Measurements from ENCODE around the gene SESTD1. TPM values are rescaled to one million over a fixed set of nuclear protein-coding genes. Genes with fewer than 3 reads are reported as not detected.

The SESTD1 gene
- total and polyA plus RNA-seq, 9 of the 15 experiments (the other 6 are each of a cell fraction or from before 2014, with no cell fraction given): 0.32 to 5.6 (median 2.1) TPM

- Histone ChIP-seq H3K9me1 (ENCODE audit: control insufficient read depth, insufficient read depth, low read length) (no peaks in the 10 kb centered on the region), H2AFZ (ENCODE audit: low read depth, low read length) (no peak overlapping the region), H3K4me1 (replicated peaks in 1 of 2; ENCODE audit: control insufficient read depth in 2 of 2, insufficient read depth in 2 of 2, low read length in 2 of 2) (no peaks in the 10 kb centered on the region), H4K20me1 (replicated peaks; ENCODE audit: control insufficient read depth, insufficient read depth, low read length) (no peaks in the 10 kb centered on the region), H3K79me2 (ENCODE audit: control insufficient read depth, insufficient read depth, low read length) (no peaks in the 10 kb centered on the region), H3K9me3 (replicated peaks; ENCODE audit: control insufficient read depth, insufficient read depth, low read depth, low read length) (no peaks in the 10 kb centered on the region), H3K27ac (ENCODE audit: extremely low read depth, low read depth, low read length) (no peak overlapping the region), H3K27me3 (ENCODE audit: control insufficient read depth in 2 of 2, insufficient read depth in 2 of 2, low read length in 2 of 2) (no peaks in the 10 kb centered on the region), H3K36me3 (ENCODE audit: control insufficient read depth, insufficient read depth, low read length) (no peaks in the 10 kb centered on the region), H3K9ac (ENCODE audit: insufficient read depth in 1 of 2, low read depth in 2 of 2, low read length in 2 of 2) (no peak overlapping the region), H3K4me3 (no peak overlapping the region), H3K4me2 (ENCODE audit: insufficient read depth, low read length) (no peak overlapping the region)
- BruUV-seq (replicated peaks): no TSS peak
- in situ Hi-C loops (cut with MboI): no loop called here
- 0% methylated on average over 5 of the region's 5 CpGs for WGBS (ENCODE audit: insufficient coverage, low coverage, missing lambda C conversion rate)
- CTCF ChIA-PET (ENCODE audit: low intra/inter-chr PET ratio): no interaction called here
- ATAC-seq (no peak), DNase-seq (ENCODE audit: extremely low read depth in 1 of 4, low spot score in 3 of 4) (no peak), FAIRE-seq (no peak)
- intact Hi-C loops (cut with micrococcal nuclease): no loop called here
- POLR2A ChIA-PET: no interaction called here
- TF ChIP-seq ZNF75A (CRISPR knock-in tag; IDR thresholded peaks at IDR 0.05) (no peak), THRA (IDR thresholded peaks at IDR 0.05) (no peak), ZNF143 (CRISPR knock-in tag; IDR thresholded peaks at IDR 0.05) (no peak), SP2 (IDR thresholded peaks at IDR 0.05; ENCODE audit: extremely low read depth, low read depth, low read length, poor library complexity, severe bottlenecking) (no peak), BRF1 (IDR thresholded peaks at IDR 0.05; ENCODE audit: borderline replicate concordance, extremely low read depth, insufficient read length) (no peak), ZNF318 (IDR thresholded peaks at IDR 0.05; ENCODE audit: borderline replicate concordance in 1 of 2, low read depth in 1 of 2) (no peak), PREB (CRISPR knock-in tag; IDR thresholded peaks at IDR 0.05) (no peak), SMAD1 (IDR thresholded peaks at IDR 0.05; ENCODE audit: low read depth, low read length, partially characterized antibody) (no peak), ZNF175 (CRISPR knock-in tag; IDR thresholded peaks at IDR 0.05; ENCODE audit: low read depth) (no peak), CCAR2 (IDR thresholded peaks at IDR 0.05; ENCODE audit: low read depth, low read length) (no peak), KLF6 (CRISPR knock-in tag; IDR thresholded peaks at IDR 0.05; ENCODE audit: borderline replicate concordance) (no peak), RCOR1 (IDR thresholded peaks at IDR 0.05; ENCODE audit: borderline replicate concordance in 1 of 2, low read depth in 2 of 2, low read length in 2 of 2) (no peak)
Observed at GRCh38 chr2:179207047-179207446, 57.6 kb downstream of the SESTD1 start.

All from K562 (cell line).